ENCODE results near the gene IFNA5.

- no peak for TF ChIP-seq POLR2AphosphoS5 (IDR thresholded peaks at IDR 0.05; ENCODE audit: low read depth, low read length)
- no peak for TF ChIP-seq POLR2A (IDR thresholded peaks at IDR 0.05; ENCODE audit: low read depth, low read length)
- no peak for TF ChIP-seq TAF1 (IDR thresholded peaks at IDR 0.05; ENCODE audit: low read depth, low read length)
- TF ChIP-seq SPI1 (IDR thresholded peaks at IDR 0.05; ENCODE audit: low read depth, low read length) = peak; percentile 62; the same call in 1 of the 2 replicates
- no peak for TF ChIP-seq PAX5 (IDR thresholded peaks at IDR 0.05; ENCODE audit: insufficient read depth, low read length, severe bottlenecking)
These were observed 10.1 kb downstream of the IFNA5 start for GRCh38 chr9:21294904-21295538.
